Activated CD4-positive, CD25-positive, alpha-beta regulatory T cell (primary cell): Measurements from ENCODE around the gene SMIM41.
"Not testable (repeated sequence)": the region's sequence is repeated elsewhere in the genome, so short reads cannot be mapped to it uniquely, and the experiment has no call there.

Experiments
- DNase-seq, 4 experiments: peaks; one replicate each; lab custom pipeline; 2025; lab: John Stamatoyannopoulos, UW

The SMIM41 gene

DNA sequence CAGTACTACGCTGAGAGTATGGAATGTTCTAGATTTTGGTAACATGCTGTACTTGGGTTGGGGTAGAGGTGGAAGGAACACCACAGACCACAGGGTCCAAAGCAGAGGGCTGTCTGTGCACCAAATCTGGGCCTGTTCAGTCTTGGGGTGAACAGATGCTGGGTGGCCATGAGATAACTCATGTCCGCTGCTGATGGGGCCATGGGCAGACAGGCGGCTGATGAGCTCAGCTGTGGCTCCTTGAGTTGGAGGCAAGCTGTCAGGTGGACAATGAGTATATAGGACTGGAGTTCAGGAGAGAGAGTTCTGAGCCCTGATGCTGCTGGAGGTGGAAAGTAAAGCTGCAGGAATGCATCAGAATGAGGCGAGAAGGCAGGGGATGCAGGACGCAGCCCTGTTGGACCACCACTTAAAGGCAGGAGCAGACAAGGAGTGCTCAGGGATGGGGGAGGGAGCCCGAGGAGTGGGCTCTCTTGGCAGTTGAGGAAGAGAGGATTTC, 6.2 kb downstream of the SMIM41 start:
- no peak for DNase-seq

DNA sequence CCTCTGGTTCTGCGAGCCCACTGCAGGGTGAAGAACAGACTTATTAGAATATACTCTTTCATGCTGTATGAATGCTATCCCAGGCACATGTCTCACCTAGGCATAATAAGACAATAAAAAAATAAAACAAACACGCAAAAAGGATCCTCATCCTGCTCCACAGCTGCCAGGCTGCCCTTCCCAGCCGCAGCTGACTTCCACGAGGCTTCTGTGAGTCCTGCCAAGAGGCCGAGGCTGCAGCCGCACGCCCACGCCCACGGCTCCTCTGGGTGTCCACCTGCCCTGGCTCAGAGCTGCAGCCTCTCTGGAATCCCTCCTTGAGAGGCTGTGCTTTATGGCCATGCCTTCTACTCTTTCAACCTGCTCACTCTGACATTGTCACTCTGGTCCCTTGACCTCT, 6.9 kb downstream of the SMIM41 start:
- DNase-seq: no peak

DNA sequence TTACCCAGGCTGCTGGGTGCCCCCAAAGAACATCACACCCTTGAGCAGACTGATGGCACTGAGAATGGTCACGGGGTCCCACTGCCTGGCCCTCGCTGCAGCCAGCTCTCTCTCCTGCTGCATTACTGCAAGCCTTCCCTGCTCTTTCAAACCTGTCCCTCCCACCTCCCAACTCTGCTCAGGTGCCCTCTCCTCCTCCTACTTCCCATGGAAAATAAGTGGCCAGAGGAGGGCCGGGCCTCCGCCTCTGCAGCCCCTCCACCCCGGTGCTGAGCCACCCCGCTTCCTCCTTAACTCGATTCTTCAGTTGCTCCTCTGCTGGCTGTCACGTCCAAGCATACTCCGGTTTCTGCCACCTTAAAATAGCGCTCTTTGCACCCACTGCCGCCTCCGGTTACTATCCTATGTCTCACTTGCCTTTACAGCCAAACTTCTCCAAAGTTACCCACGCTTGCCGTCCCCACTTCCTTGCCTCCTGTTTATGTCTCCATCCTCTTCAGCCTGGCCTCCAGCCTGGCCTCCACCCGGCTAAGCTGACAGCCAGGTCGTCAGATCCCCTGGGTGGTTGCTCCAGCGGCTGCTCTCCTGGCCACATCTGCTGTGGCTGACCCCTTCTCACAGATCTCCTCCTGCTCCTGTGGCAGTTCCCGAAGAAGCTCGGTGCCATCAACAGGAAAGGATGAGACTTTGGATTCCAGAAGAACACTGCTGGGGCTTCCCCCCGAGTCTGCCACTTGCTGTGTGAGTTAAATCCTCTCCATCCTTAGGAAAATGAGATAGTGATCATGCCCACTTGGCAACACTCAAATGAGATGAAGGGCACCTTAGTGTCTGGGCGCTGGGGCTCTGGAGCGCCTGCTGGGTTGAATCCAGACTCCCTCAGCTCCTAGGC, 7.7 kb downstream of the SMIM41 start:
- DNase-seq: no peak

DNA sequence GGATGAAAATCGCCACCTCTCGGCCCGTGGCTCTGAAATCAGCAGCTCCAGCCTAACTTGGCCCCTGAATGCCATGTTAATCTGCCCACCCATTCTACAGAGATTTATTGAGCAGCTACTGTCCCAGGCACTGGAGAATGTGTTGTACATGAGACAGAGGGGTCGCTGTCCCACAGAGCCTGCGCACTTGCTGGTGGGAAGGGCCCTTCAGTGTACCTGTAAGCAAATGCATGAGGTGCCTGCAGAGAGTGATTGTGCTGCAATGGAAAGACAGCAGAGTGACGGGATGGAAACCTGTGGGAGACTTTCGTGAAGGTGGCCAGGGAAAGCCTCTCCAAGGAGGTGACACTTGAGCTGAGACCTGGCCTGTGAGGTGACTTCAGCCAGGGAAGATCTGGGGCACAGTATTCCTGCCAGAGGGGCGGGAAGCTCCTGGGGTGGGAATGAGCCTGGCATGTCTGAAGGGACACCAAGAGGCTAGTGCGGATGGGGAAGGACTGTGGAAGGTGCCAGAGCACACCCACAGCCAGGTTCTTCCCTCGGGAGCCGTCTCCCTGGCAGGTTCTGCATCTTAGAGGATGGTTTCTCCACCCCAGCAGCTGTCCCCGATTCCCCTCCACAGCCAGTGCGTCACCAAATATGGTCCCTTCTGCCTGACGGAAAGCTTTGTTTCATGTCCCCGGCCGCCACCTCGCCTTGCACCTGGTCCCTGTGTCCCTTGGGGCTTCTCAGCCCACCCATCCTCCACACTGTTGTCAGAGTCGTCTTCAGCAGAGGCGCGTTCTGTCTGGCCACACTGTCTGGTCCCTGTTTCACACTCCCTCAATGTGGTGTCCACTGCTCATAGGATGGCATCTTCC, 8.7 kb downstream of the SMIM41 start:
- no peak for DNase-seq

DNA sequence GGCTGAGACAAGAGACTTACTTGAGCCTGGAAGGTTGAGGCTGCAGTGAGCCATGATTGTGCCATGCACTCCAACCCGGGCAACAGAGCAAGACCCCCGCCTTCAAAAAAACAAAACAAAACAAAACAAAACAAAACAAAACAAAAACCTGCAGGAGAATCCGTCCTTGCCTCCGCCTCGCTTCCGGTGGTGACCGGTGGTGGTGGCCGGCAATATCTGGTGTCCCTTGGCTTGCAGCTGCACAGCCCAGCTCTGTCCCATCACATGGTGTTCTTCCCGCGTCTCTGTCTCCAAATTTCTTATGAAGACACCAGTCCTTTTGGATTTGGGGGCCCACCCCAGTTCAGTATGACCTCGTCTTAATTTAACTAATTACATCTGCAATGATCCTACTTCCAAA, 10.0 kb downstream of the SMIM41 start:
- DNase-seq: no peak

DNA sequence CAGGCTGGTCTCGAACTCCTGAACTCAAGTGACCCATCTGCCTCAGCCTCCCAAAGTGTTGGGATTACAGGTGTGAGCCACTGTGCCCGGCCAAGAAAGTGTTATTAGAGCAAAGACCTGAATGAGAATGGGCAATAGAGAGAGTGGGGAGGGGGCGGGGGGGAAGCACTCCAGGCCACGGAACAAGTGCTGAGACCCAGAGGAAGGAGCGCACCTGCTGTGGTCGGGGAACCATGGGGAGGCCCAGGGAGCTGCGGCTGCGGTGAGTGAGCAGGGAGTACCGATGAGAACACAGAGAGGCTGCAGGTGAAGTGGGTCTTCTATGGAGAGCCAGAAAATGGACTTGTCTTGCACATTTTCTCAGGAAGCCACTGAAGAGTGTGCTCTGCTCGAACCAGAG, 10.8 kb downstream of the SMIM41 start:
- no peak for DNase-seq

- DNase-seq: no peak
These were observed 11.6 kb downstream of the SMIM41 start for GRCh38 chr12:52091061-52091460.

DNA sequence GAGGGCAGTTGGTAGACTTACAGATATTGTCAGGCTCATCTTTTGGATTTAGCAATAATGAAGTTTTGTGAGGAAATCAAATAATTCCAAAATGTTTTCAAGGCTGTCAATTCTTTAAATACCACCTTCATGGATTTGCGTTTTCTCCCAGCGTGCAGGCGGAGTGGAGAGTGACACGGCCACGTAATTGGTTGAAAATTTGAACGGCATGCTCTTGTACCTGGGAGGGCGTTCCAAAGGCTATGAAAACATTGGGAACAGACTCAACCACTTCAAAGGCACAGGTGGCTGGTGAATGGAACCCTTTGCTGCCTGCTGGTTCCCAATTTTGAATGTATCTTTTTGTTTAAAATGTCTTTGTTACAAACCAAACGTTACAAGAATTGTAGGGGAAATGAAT, 12.4 kb downstream of the SMIM41 start:
- DNase-seq: no peak

DNA sequence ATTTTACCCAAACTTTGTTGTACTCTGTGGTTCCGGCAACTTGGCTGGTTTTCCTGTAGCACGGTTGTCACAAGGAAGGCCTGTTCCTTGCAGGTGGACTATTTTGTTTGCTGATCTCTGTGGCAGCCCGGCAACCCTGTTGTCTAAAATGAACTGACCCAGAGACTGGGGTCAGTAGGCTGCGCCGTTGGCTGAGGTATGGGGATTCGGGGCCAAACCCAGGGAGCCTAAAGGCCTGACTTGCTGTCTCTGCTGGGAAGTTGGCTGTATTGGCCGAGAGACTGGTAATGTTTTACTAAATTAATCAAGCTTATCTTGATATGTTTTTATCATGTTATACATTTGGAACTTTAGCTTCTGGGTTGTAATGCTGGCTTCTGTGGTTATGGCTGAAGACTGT, 13.8 kb downstream of the SMIM41 start:
- no peak for DNase-seq

GRCh38 chr12:52096332-52097044, 17.0 kb downstream of the SMIM41 start:
- no peak for DNase-seq

GRCh38 chr12:52097045-52097666, 17.7 kb downstream of the SMIM41 start:
- no peak for DNase-seq

- DNase-seq: not testable (repeated sequence)
These were observed 25.1 kb downstream of the SMIM41 start for GRCh38 chr12:52104431-52105089.

- DNase-seq: peak; percentile 16 to 46 (median 24)
These were observed 37.0 kb downstream of the SMIM41 start for GRCh38 chr12:52116222-52117125.

- not testable (repeated sequence) for DNase-seq
These were observed 38.4 kb downstream of the SMIM41 start for GRCh38 chr12:52117806-52118475.

DNA sequence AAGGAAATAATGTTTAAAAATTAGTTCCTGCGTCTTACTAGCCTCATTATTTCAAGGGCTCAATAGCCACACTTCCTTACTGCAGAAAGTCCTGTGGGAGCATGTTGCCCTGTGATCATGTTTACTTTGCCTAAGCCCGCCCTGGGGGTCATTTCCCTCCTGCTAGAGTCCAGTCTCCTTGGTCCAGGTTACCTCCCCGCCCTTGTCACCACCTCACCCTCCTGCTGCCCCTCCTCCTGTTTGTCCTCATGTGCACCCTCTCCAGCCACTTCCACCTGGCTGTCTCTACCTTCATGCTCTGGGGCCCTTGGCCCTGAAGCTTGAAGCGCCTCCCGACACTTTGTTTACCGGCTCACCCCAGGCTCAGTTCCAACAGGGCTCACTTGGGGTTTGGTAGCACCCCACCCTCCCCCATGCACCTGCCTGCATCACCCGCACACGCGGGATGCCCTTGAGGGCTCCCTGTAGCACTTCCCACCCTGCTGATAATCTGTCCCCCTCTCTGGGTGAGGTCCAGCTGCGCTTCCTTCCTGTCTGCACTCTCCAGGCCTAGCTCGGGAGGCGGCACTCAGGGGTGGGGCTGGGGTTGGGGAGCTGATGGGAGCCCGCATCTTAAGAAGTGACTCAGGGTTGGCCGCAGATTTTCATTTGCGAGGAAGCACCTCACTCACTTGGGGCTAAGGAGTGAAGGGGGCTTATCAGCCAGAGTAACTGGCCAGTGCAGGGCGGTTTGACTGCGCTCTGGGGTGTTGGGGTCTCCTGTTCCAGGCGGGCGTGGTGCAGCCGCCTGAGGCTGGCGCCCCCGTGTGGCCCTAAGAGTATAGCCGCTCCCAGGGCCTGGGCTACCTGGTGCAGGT, 40.1 kb downstream of the SMIM41 start:
- no peak for DNase-seq

DNA sequence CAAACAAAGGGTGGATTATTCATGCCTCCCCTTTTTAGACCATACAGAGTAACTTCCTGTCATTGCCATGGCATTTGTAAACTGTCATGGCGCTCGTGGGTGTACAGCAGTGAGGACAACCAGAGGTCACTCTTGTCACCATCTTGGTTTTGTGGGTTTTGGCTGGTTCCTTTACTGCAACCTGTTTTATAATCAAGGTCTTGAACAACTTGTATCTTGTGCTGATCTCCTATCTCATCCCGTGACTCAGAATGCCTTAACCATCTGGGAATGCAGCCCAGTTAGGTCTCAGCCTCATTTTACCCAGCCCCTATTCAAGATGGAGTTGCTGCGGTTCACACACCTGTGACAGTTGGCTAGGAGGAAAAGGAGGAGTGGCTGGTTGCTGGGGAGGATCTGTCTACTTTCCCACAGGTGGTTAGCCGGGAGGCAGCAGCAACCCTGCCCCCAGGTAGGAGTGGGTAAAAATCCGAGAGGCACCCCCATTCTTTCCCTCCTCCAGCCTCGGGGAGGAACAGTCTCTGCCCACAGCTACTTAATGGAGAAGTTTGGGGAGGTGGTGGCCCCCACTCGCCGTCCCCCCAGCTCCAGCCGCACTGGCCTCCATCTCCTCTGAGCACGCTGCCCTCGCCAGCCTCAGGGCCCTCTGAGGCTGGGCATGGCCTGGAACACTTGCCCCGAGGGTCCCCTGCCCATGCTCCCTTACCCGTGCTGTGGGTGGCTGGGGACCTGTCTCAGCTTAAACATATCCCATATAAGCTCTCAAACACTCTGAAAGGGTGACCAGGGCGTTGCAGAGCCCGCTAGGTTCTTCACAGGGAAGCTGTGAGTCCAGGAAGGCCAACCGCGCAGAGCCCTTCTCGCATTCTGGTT, 41.7 kb downstream of the SMIM41 start:
- DNase-seq: no peak

DNA sequence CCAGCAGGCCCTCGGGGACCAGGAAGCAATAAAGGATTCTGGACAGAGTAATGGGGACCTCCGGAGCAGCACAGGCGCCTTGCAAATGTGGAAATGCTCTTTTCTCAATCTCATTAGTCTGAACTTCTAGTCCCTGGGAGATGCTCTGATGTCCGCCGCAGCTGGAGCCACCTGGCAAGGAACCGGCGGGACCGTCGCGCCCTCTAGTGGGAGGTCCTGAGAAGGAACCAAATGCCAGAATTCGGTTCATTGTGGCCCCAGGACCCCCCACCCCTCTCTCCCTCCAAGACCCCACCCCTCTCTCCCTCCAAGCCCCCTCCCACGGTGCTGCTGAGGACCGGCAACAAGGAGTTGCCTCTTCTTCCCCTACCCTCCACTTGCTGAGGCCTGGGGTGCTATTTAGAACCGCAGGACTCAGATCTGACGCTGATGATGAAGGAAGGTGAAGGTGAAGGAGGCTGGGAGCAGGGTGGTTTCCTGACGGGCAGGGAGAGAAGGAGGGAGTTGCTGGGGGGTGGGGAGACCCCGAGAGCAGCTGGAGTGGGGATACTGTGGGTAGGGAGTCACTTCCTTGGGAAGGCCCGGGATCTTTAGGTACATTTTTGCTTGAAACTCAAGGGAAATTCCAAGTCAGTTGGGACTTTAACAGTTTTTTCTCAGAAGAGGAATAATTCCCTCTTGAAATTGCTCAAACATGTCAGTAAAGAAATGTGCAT, 42.5 kb downstream of the SMIM41 start:
- DNase-seq: peak; percentile 20 to 49 (median 40)
